ENCODE results near the gene SAMD4A.

Gene SAMD4A

DNA sequence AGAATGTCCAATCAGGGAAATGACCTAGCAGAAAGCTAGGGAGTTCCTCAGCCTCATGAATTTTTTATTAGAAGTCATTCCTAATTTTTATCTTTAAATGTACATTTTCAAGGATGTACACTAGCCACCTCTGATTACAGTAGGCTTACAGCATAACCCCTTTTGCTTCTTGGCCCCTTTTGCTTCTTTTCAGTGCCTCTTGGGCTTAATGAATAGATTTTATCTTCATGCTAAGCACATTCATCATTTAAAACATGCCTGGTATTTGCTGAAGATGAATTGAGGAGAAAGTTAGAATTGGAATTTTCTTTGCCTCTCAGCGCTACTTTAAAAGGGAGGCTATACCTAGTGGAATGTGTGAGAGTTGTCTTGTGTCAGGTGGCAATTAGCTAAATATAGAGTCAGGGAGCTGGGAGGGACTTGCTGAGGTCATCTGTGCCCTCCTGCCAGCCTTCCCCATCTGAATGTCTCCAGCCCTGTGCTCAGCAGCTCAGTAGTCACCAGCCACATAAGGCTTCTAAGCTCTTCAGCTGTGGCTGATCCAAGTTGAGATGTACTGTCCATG lies 132.1 kb downstream of the SAMD4A start:
- DNase-seq (ENCODE audit: low spot score) (peak; percentile 39), FAIRE-seq (no peak)

DNA sequence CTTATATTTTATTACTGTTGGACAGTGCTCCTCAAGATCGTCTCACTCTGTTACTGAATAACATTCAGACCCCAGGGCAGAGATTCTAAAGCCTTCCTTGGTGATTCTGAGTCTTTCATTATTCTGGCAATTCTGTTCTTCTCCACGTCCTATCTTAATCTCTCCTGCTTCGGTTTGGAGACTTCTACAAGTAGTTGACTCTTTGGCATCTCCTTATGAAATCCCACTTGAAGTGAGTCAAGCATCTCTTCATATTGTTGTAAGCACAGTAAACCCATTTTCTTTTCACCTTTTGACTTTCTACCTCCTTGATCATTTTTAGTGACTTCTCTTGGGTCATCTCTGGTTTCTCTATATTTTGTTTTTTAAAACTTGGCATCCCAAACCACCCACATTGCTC lies 132.8 kb downstream of the SAMD4A start:
- no peak for DNase-seq (ENCODE audit: low spot score)
- FAIRE-seq: no peak

DNA sequence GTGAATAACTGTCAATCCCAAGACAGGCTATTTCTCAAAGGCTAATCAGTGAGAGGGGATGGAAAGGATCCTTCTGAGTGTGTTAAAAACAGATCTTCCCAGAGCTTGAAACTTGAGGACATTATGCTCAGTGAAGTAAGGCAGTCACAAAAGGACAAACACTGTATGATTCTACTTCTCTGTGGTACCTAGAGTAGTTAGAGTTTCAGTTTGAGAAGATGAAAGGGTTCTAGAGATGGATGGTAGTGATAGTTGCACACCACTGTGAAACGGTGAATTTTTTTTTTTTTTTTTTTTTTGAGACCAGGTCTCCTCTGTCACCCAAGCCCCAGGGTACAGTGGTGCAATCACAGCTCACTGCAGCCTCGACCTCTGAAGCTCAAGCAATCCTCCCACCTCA lies 133.8 kb downstream of the SAMD4A start:
- FAIRE-seq (no peak), DNase-seq (ENCODE audit: low spot score) (no peak)

DNA sequence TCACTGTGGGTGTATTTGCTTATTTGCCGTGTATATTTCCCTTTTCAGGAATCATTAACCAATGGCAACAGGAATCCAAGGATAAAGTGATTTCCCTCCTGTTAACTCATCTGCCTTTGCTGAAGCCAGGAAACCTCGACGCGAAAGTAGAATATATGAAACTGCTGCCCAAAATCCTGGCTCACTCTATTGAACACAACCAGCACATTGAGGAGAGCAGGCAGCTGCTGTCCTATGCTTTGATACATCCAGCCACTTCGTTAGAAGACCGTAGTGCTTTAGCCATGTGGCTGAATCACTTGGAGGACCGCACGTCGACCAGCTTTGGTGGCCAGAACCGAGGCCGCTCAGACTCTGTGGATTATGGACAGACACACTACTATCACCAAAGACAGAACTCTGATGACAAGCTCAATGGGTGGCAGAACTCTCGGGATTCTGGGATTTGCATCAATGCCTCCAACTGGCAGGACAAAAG lies 135.1 kb downstream of the SAMD4A start:
- DNase-seq (ENCODE audit: low spot score) (no peak), FAIRE-seq (no peak)

DNA sequence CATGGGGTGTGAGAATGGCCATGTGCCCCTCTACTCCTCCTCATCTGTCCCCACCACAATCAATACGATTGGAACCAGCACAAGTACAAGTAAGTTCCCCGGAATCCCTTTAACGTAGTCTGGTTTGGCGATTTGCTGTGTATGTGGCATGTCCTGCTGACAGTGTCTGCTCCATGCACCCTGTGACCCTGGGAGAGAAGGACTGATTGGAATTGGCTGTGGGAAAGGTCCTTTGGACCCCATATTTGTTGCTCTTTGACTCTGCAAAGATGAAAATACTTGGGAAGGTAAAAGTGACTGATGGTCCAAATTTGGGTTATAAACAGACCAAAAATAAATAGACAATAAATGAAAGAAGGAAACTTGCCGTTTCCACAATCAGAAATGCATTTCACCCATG lies 135.6 kb downstream of the SAMD4A start:
- no peak for DNase-seq (ENCODE audit: low spot score)
- FAIRE-seq: peak; percentile 17

DNA sequence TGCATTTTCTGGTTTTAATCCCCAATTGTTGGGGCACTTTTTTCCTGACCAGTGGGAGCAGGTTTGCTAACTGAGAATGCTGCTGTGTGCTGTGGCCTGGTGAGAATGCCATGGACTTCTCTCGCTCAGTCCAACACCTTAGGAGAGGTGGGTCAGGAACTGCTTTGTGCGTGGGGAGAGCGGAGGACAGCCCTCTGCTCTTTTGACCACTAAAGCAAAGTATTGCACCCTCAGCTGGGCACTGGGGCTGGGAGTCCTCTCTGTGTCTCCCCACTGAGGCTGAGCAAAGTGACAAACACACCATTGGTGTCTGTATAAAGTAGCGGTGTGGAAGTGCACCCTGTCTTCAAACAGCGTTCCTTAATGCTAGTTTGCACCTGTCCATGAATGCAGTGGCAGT lies 136.2 kb downstream of the SAMD4A start:
- peak; percentile 95 for FAIRE-seq
- no peak for DNase-seq (ENCODE audit: low spot score)

DNA sequence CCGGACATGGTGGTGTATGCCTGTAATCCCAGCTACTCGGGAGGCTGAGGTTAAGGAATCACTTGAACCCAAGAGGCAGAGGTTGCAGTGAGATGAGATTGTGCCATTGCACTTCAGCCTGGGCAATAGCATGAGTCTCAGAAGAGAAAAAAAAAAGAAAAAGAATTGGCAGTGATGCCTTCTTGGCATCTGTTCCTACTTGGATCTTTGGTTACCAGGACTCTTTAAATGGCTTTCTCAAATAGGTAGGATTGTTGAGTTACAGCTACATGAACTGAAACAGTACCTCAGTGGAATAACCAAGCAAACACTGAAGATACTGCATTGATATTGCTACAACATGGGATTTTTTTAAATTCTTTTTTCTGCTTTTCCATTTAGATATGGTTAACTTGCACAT lies 136.8 kb downstream of the SAMD4A start:
- DNase-seq (ENCODE audit: low spot score) (no peak), FAIRE-seq (no peak)

DNA sequence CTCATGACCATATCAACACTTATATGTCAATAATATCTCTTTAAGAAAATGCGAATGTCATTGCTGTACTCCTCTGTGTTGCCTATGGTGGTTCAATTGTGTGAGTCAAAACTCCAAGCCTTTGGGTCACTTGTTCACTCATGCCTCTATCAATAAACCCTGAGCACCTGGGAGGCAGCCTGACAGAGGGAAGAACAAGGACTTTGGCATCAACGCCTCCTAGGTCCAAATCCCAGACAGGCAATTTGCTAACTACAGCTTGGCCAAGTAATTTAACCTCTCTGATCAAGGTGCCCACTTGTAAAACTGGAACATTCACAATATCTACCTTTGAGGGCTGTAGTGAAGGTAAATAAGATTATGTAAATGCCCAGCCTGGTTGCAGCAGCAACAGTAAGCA lies 137.8 kb downstream of the SAMD4A start:
- FAIRE-seq: no peak
- DNase-seq (ENCODE audit: low spot score): no peak

DNA sequence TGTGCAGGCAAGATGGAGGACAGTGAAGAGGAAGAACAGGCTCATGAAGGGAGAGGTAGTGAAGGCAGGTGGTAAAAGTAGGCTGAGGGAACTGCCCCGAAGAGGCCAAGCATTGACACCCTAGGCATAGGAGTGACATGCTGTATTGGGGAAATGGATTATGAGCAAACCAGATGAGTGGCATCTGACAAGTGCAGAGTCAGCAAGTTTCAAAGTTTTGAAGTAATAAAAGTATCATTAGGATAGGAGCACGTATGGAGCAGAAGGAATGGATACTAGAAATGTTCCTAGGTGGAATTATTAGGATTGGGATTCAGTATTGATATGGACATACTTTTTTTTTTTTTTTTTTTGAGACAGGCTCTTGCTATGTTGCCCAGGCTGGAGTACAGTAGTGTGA lies 139.8 kb downstream of the SAMD4A start:
- DNase-seq (ENCODE audit: low spot score) (no peak), FAIRE-seq (no peak)

DNA sequence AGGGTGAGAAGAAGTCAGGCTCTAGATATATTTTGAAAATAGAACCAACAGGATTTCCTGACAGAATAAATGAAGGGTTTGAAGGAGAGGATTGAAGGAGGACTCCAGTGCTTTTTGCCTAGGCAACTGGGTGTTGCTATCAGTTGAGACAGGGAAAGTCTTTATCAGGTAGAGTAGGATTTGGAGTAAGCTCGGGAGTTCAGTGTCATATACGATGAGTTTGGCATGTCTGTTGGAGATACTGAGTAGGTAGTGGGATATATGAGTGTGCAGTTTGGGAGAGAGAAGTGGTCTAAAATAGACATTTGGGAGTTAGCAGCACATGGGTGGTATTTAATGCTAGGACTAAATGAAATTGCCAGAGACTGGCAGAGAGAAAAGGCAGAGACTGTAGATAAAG lies 141.2 kb downstream of the SAMD4A start:
- DNase-seq (ENCODE audit: low spot score) (no peak), FAIRE-seq (no peak)

DNA sequence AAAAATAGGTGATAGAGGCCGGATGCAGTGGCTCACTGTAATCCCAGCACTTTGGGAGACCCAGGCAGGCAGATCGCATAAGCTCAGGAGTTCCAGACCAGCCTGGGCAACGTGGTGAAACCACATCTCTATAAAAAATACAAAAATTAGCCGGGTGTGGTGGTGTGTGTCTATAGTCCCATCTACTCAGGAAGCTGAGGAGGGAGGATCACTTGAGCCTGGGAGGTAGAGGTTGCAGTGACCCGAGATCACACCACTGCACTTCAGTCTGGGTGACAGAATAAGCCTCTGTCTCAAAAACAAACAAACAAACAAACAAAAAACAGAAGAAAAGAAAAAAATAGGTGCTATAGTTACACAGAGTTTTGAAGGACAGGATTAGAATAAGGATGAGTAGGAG lies 142.1 kb downstream of the SAMD4A start:
- DNase-seq (ENCODE audit: low spot score): no peak
- no peak for FAIRE-seq

DNA sequence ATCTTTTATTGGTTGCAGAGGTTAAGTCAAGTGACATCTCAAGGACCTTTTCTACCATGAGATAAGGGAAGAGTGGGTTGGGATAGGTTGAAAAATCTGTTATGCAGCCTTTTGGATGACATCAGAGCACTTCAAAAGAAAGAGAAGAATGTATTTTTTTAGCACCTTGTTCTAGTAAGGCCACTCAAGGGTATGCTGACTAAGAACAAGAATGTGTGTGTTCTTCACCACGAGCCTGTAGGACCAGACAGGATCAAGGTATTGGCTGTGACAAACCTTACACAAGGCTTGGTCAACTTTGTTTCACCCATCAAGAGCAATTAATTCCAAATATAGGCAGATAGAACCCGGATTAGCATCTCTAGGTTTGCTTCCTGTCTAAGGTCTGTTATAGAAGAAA lies 142.5 kb downstream of the SAMD4A start:
- FAIRE-seq (no peak), DNase-seq (ENCODE audit: low spot score) (no peak)

DNA sequence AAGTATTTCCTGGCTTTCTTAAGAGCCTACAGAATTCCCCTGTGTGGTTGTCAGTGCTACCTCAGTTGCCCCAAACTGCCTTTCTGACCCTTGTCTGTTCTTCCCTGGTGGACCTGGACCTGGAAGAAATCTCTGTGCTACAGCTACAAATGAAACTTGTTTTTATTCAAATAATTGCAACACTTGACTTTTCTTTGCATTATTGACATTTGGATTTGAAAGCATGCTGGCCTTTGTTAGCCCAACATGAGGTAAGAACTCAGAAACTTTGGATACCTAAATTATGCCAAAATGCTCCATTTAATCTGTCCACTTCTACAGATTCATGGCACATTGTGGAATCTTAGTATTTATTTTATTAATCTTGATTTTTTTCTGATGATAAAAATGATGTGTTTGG lies 142.9 kb downstream of the SAMD4A start:
- FAIRE-seq: no peak
- DNase-seq (ENCODE audit: low spot score): no peak

DNA sequence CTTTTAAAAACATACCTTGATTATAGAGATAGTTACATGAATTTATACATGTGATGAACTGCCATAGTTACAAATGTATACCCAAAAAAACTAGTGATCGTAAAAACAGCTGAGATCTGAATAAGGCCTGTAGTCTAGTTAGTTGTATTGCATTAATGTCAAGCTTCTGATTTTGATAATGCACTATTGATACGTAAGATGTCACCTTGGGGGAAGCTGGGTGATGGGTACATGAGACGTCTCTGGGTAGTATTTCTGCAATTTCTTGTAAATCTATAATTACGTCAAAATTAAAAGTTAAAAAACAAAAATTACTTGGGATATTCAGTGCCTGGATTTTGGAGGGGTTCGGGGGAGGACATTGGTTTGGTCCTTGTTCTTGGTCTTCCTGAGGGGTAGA lies 144.4 kb downstream of the SAMD4A start:
- no peak for FAIRE-seq
- no peak for DNase-seq (ENCODE audit: low spot score)

DNA sequence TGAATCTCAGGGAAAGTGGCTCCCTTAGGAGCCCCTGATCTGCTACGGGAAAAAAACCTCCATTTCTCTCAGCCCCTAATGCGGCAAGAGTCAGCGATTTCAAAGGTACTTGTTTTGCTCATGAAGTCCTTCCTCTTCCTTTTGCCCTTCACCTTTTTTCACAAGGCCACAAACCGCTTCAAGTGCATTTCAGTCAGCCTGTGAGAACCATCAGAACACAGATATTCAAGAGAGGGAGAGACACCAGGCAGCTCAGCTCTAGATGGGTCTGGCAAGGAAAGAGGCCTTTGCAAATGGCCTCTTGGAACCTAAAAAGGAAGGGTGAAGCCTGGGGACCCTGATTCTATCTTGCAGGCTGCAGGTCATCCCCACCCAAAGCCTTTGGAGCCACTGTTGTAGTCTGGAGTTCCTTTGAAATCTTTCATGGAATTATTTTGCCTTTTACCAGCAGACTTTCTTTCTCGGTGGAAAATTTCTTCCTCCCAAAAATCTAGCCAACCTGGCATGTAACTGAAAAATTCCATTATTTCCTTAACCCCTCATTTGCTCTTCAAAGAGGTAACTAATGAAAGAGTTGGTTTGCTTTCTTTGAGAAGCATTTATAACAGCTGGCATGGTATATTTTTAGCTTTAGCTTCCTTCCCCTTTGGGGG lies 145.0 kb downstream of the SAMD4A start:
- FAIRE-seq (no peak), DNase-seq (ENCODE audit: low spot score) (no peak)

DNA sequence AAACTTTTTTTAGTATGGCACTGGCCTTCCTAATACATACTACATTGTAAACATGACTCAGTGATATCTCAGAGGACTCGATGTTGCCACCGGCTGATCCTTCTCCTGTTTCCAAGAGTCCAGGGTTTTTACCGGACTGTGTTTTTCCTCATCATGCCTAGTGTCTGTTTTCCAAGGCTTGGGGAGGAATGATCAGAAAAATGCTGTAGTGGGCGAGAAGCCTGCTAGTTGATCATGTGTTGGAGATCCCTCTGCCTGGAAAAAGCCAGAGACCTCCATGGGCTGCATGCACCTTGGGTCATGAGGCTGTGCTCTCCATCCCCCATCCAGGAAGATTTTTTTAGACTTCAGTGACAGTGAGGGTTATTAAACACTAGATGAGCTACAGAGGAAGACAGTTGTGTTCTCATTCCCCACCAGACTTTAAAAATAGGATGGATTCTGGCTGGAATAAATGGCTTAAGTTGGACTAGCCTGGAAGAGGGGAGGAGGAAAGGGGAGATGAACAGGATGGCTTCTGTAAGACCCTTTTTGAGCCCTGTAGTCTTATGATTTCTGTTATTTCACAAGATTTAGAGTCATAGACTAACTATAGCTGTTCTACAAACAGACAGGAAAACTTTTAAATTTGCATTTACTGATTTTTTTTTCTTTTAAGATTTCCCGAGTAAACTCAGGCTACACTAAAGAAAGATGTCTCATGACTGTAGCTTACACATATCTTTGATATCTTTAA lies 145.7 kb downstream of the SAMD4A start:
- FAIRE-seq: peak; percentile 56

DNA sequence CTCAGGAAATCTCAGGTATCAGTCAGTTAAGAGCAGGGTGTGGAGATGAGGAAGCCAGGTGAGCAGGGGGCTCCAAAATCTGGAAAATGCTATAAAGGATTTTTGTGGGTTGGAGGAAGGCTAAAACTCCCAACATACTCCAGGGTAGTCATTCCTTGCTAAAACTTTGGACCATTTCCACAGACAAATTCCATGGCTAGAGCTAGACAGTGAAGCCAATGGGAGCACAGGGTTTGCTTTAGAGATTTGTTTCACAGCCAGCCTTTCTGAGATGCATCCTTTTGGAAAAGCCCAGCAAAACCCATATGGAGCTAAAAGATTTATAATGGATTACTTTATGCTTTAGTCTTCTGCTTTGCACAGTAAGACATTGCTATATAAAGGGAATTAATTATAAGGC lies 146.5 kb downstream of the SAMD4A start:
- DNase-seq (ENCODE audit: low spot score) (no peak), FAIRE-seq (no peak)

More for the DNA sequence above, 145.7 kb downstream of the SAMD4A start:
- no peak for DNase-seq (ENCODE audit: low spot score)

DNA sequence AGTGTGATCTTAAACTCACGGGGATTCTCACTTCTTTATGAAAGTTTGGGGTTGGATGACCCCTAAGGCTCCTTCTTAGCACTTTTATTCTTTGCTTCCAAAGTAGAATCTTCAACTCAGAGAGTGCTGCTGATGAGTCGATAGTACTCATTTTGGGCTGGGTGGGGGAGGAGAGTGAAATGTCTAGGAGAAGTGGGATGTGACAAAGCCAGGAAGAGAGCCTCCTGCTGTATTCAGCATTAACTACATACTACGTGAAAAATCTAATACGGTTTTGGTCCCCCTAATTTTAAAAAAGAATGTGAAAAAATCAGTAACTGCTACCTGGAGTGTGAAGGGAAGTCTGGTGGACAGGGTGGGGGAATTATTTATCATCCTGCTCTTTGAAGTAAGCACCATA lies 148.3 kb downstream of the SAMD4A start:
- DNase-seq (ENCODE audit: low spot score): peak; percentile 31
- FAIRE-seq: no peak

DNA sequence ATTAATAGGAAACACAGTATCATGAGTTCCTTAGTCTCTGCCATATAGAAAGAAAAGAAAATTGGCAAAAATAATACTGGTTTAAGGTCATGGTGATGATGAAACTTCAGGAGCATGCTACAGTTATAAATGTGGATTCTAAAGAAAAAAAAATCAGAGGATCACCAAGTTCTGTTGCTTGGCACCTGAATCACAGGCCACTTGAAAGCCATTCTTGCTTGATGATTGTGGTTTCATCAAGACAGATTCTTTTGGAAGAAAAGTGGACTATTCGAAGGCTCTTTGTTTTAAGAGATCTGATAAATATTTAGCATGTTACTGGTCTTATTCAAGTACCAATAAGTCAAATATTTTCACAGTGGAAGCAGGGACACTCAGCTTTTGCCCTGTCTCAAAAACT lies 148.9 kb downstream of the SAMD4A start:
- no peak for DNase-seq (ENCODE audit: low spot score)
- FAIRE-seq: no peak

DNA sequence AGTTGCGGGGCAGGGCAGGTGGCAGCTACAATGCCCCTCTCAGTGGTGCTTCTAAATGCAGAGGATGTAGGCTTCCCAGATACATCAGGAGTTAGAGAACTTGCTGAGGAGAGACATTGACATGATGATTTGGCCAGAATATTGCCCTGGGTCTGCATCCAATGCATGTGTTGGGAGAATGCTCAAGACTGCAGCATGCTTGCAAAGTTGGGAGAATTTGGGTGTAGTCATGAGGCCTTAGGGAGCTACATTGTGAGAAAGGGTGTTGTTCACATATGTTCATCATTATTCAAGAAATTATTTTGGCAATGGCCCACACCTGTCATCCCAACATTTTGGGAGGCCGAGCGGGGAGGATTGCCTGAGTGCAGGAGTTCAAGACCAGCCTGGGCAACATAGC lies 149.9 kb downstream of the SAMD4A start:
- DNase-seq (ENCODE audit: low spot score): no peak
- FAIRE-seq: no peak

DNA sequence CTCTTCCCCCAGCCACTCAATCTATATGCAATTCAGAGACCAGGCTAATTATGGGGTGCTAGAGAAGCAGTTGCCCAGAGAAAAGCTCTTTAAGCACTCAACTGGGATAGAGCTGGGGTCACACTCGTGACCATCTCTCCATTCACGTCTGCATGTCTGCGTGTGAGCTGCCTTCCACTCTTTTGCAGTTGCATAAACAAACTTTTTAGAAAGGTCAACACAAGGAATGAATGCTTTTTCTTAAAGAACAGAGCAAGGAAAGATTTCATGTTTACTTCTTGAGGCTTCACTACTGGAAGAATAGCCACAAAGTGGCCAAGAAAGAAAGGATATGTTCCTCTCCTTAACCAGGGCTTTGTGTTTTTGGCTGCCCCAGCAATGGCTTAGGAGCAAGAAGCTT lies 151.1 kb downstream of the SAMD4A start:
- DNase-seq (ENCODE audit: low spot score): no peak
- no peak for FAIRE-seq

DNA sequence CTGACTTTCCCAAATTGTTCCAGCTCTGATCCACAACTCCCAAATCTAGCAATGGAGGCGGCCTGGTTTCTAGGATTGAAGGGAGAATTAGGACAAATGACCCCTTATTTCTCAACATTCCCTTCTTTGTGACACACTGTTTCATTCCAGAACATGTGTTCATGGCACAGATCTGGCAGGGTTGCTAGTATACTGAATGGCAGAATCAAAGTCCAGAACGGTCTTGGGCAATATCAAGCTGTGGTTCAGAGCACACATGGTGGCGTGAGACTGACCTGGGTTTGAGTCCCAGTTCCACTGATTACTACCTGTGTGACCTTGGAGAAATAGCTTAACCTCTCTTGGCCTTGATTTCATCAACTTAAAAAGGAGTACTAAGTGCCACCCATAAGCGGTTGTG lies 152.5 kb downstream of the SAMD4A start:
- DNase-seq (ENCODE audit: low spot score) (no peak), FAIRE-seq (peak; percentile 37)

Data from urothelium cell line (cell line).